Caco-2 (cell line): ENCODE data around the gene YAE1. TPM values are rescaled to one million over a fixed set of nuclear protein-coding genes. Genes with fewer than 3 reads are reported as not detected.

Experiments used
- BruUV-seq: library from RNA; stranded (reverse); fragments of 400-500 nt; replicated peaks from 2 replicates; lab custom pipeline; 2021; lab: Mats Ljungman, UMichigan
- CTCF ChIA-PET: fragments of 300-600 bp; sonication (Branson Sonifier 250); formaldehyde crosslinking; loops from one replicate; lab custom pipeline; 2022; ENCODE audit warnings: antibody characterized with exemption; lab: Charles Lee
- POLR2A ChIA-PET: fragments of 300-600 bp; sonication (Branson Sonifier 250); formaldehyde crosslinking; loops from one replicate; lab custom pipeline; 2022; ENCODE audit warnings: antibody characterized with exemption; lab: Charles Lee
- DNase-seq, 2 experiments: peaks; one replicate each; pipeline versions ENCODE4 v3.0.0 to v3.0.0-alpha.2; 2020 to 2022
- H3K27me3 ChIP-seq: replicated peaks from 2 replicates; pipeline ENCODE4 v1.6.0; 2011; ENCODE audit warnings: low read length; ENCODE audit not compliant: control insufficient read depth, insufficient read depth
- H3K36me3 ChIP-seq: 2 replicates; pipeline ENCODE4 v1.5.1; 2011; ENCODE audit warnings: low read length; ENCODE audit not compliant: control insufficient read depth, insufficient read depth
- H3K4me1 ChIP-seq: fragments of 250-450 bp; sonication (Bioruptor Pico); 2 replicates; pipeline ENCODE4 v1.5.1; 2020; ENCODE audit warnings: mild to moderate bottlenecking
- H3K4me3 ChIP-seq: 2 replicates; pipeline ENCODE4 v1.5.1; 2011; ENCODE audit warnings: low read depth, mild to moderate bottlenecking, control low read depth, low read length
- H3K9me3 ChIP-seq: fragments of 250-450 bp; sonication (Bioruptor Pico); 2 replicates; pipeline ENCODE4 v1.5.1; 2020; ENCODE audit warnings: mild to moderate bottlenecking, moderate library complexity
- H3K27ac Mint-ChIP-seq: one replicate; pipeline ENCODE4 v1.8.0; 2022; ENCODE audit warnings: mixed read lengths; ENCODE audit not compliant: unreplicated experiment
- H3K27me3 Mint-ChIP-seq: one replicate; pipeline ENCODE4 v1.8.0; 2022; ENCODE audit warnings: mixed read lengths; ENCODE audit not compliant: insufficient read depth, unreplicated experiment
- H3K36me3 Mint-ChIP-seq: one replicate; pipeline ENCODE4 v1.8.0; 2022; ENCODE audit warnings: mild to moderate bottlenecking, mixed read lengths; ENCODE audit not compliant: insufficient read depth, unreplicated experiment
- H3K4me1 Mint-ChIP-seq: one replicate; pipeline ENCODE4 v1.8.0; 2022; ENCODE audit warnings: low read depth, mixed read lengths; ENCODE audit not compliant: unreplicated experiment
- H3K4me3 Mint-ChIP-seq: one replicate; pipeline ENCODE4 v1.8.0; 2022; ENCODE audit warnings: mild to moderate bottlenecking, moderate library complexity, mixed read lengths; ENCODE audit not compliant: unreplicated experiment
- H3K9me3 Mint-ChIP-seq: one replicate; pipeline ENCODE4 v1.8.0; 2022; ENCODE audit warnings: mixed read lengths; ENCODE audit not compliant: unreplicated experiment
- CTCF ChIP-seq, 2 experiments: fragments of 200-600 bp in 1 of 2; IDR thresholded peaks; 1 replicate in 1 of 2; 2 replicates in 1 of 2; pipeline versions ENCODE4 v1.5.1 to v1.8.0; 2011 to 2022; ENCODE audit warnings: antibody characterized with exemption in 1 of 2, control low read depth in 1 of 2, inconsistent platforms in 1 of 2, low read depth in 1 of 2, low read length in 1 of 2, mild to moderate bottlenecking in 1 of 2, moderate library complexity in 1 of 2; ENCODE audit not compliant: insufficient read depth in 1 of 2, severe bottlenecking in 1 of 2, unreplicated experiment in 1 of 2
- intact Hi-C: fragments of 100-400 bp; cut with micrococcal nuclease; formaldehyde crosslinking; loops from one replicate; pipeline ENCODE4 v1.10.0; 2022; ENCODE audit not compliant: unreplicated experiment
- total RNA-seq: library from RNA; stranded (reverse); gene quantifications from 2 replicates; pipeline ENCODE4 v1.2.3, GENCODE V29; 2022

Gene YAE1
- total RNA-seq, 1 experiment from 2014 or later, result 22.4 TPM

GRCh38 chr7:39553436-39553835, 12.8 kb upstream of the YAE1 start:
- BruUV-seq, result no TSS peak
- peaks cover 10% of the 10 kb centered on the region for H3K27me3 Mint-ChIP-seq
- DNase-seq, result no peak
- H3K9me3 Mint-ChIP-seq, result peaks cover 6% of the 10 kb centered on the region
- Histone ChIP-seq H3K4me3 (no peak overlapping the region), H3K4me1 (no peaks in the 10 kb centered on the region), H3K27me3 (no peaks in the 10 kb centered on the region), H3K36me3 (no peaks in the 10 kb centered on the region), H3K9me3 (0 out of 2 replicates have a peak, but pooled peaks cover under 1% of the 10 kb centered on the region)
- H3K4me1 Mint-ChIP-seq, result no peaks in the 10 kb centered on the region
- no peak for TF ChIP-seq CTCF (IDR thresholded peaks at IDR 0.05; ENCODE audit: insufficient read depth in 1 of 2, low read depth in 1 of 2, low read length in 1 of 2, severe bottlenecking in 1 of 2, unreplicated experiment in 1 of 2)
- intact Hi-C loops, result no loop called here
- CTCF ChIA-PET, result no interaction called here
- no peak overlapping the region for H3K27ac Mint-ChIP-seq
- POLR2A ChIA-PET, result no interaction called here
- no peak overlapping the region for H3K4me3 Mint-ChIP-seq
- no peaks in the 10 kb centered on the region for H3K36me3 Mint-ChIP-seq

DNA sequence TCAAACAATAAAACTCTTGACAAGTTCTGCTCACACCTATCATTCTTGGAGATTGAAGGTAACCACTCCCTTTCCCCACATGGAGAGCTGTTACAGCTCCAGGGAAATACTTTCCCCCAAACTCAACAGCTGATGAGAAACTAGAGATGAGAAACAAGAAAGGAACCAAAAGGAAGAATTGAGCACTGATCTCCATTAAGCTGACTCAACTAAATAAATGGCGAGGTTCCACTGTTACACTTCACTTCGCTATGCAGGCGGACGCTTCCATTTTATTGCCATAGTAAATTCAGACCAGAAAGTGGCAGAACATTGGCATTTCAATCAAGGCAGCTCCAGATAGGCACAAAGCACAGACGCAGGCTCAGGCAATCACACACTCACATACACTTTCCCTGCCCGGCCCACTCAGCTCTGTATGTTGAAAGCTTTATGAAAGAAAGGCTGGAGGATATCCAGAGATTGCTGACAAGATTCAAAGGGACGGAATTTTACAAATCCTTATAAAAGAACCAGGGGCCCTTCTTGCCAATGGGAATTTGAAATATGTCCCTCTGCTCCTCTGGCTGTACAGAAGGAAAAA, 11.5 kb upstream of the YAE1 start:
- no peak for TF ChIP-seq CTCF (IDR thresholded peaks at IDR 0.05; ENCODE audit: insufficient read depth in 1 of 2, low read depth in 1 of 2, low read length in 1 of 2, severe bottlenecking in 1 of 2, unreplicated experiment in 1 of 2)
- no peak for DNase-seq
- CTCF ChIA-PET, result no interaction called here
- Mint-ChIP-seq H3K27me3 (peaks cover 10% of the 10 kb centered on the region), H3K4me3 (no peak overlapping the region), H3K27ac (no peak overlapping the region), H3K9me3 (no peaks in the 10 kb centered on the region), H3K4me1 (no peaks in the 10 kb centered on the region), H3K36me3 (no peaks in the 10 kb centered on the region)
- Histone ChIP-seq H3K4me3 (no peak overlapping the region), H3K9me3 (no peaks in the 10 kb centered on the region), H3K36me3 (no peaks in the 10 kb centered on the region), H3K27me3 (no peaks in the 10 kb centered on the region), H3K4me1 (no peaks in the 10 kb centered on the region)
- intact Hi-C loops, result no loop called here
- POLR2A ChIA-PET, result no interaction called here
- no TSS peak for BruUV-seq

- no peak for DNase-seq
- no peaks in the 10 kb centered on the region for H3K27me3 ChIP-seq
- Mint-ChIP-seq H3K27ac (no peak overlapping the region), H3K9me3 (no peaks in the 10 kb centered on the region), H3K36me3 (no peaks in the 10 kb centered on the region), H3K27me3 (peaks cover 10% of the 10 kb centered on the region), H3K4me3 (no peak overlapping the region), H3K4me1 (peaks cover 8% of the 10 kb centered on the region)
- ChIA-PET POLR2A (no interaction called here), CTCF (no interaction called here)
- BruUV-seq, result no TSS peak
- no peak overlapping the region for H3K4me3 ChIP-seq
- H3K36me3 ChIP-seq, result no peaks in the 10 kb centered on the region
- no peaks in the 10 kb centered on the region for H3K4me1 ChIP-seq
- H3K9me3 ChIP-seq, result no peaks in the 10 kb centered on the region
- intact Hi-C loops, result no loop called here
- TF ChIP-seq CTCF (IDR thresholded peaks at IDR 0.05; ENCODE audit: insufficient read depth in 1 of 2, low read depth in 1 of 2, low read length in 1 of 2, severe bottlenecking in 1 of 2, unreplicated experiment in 1 of 2), result no peak
Measured at GRCh38 chr7:39557222-39557621, 9.0 kb upstream of the YAE1 start.
